Mucosa of descending colon (tissue), 3 donors: ENCODE results near the gene RALGPS1. TPM values are rescaled to one million over a fixed set of nuclear protein-coding genes. Genes with fewer than 3 reads are reported as not detected.

Experiments used
- ATAC-seq: fragments of 200-7000 bp; cut with Tn5 transposase; one replicate; pipeline ENCODE4 v1.9.1; 2020; ENCODE audit warnings: mild to moderate bottlenecking, moderate library complexity
- DNase-seq, 3 donors: peaks; one replicate each; pipeline ENCODE4 v3.0.0-alpha.2; 2020
- H3K36me3 ChIP-seq: fragments of 200-600 bp; one replicate; pipeline ENCODE4 v1.8.0; 2021; ENCODE audit warnings: low read depth, mild to moderate bottlenecking
- H3K4me1 ChIP-seq: fragments of 200-600 bp; one replicate; pipeline ENCODE4 v1.8.0; 2021; ENCODE audit warnings: low read depth, mild to moderate bottlenecking
- H3K4me3 ChIP-seq: fragments of 200-600 bp; one replicate; pipeline ENCODE4 v1.8.0; 2021; ENCODE audit warnings: mild to moderate bottlenecking
- H3K9me3 ChIP-seq: fragments of 200-600 bp; one replicate; pipeline ENCODE4 v1.8.0; 2021; ENCODE audit warnings: mild to moderate bottlenecking
- CTCF ChIP-seq: fragments of 200-600 bp; IDR thresholded peaks from one replicate; pipeline ENCODE4 v1.8.0; 2022; ENCODE audit warnings: antibody characterized with exemption, mild to moderate bottlenecking
- intact Hi-C, 2 donors: fragments of 100-400 bp; cut with DNase I in 1 of 2; cut with micrococcal nuclease in 1 of 2; formaldehyde crosslinking; loops; one replicate each; pipeline versions ENCODE4 v1.11.0 to v1.11.1; 2022; cut with DNase I, micrococcal nuclease
- total RNA-seq, 3 donors: library from RNA; stranded (reverse); fragmentation: NEBNext Ultra II Directional in 2 of 3; extraction: Animal tissue kit (Norgen Biotek cat#: 25700) in 2 of 3; gene quantifications; one replicate each; pipeline versions ENCODE4 v1.2.1 to v1.2.4, GENCODE V29; 2021 to 2023
- donor health status: DM: no; HTN: no; CAD: no; lungs with moderate emphysema.
- donor health status: DM: no; HTN: no; CAD: no.
- donor health status: DM: no; HTN: yes; CAD: no.

Gene RALGPS1
- total RNA-seq, 3 donors from 2014 or later = 31.3 to 55.4 (median 32.1) TPM

GRCh38 chr9:127074561-127075548 lies 160.3 kb downstream of the RALGPS1 start:
- intact Hi-C loops = no loop called here
- ATAC-seq = no peak
- Histone ChIP-seq H3K36me3 (no peaks in the 10 kb centered on the region), H3K9me3 (no peaks in the 10 kb centered on the region), H3K4me1 (no peaks in the 10 kb centered on the region), H3K4me3 (no peak overlapping the region)
- DNase-seq = no peak
- TF ChIP-seq CTCF = no peak

GRCh38 chr9:127075624-127076372 lies 161.2 kb downstream of the RALGPS1 start:
- no peak for TF ChIP-seq CTCF
- no peak for ATAC-seq
- no peak overlapping the region for H3K4me3 ChIP-seq
- no peak for DNase-seq
- H3K9me3 ChIP-seq = no peaks in the 10 kb centered on the region
- no peaks in the 10 kb centered on the region for H3K4me1 ChIP-seq
- H3K36me3 ChIP-seq = no peaks in the 10 kb centered on the region
- intact Hi-C loops = no loop called here

GRCh38 chr9:127076860-127077643 lies 162.5 kb downstream of the RALGPS1 start:
- DNase-seq = no peak
- no peak for TF ChIP-seq CTCF
- no peak for ATAC-seq
- Histone ChIP-seq H3K9me3 (no peaks in the 10 kb centered on the region), H3K4me1 (no peaks in the 10 kb centered on the region), H3K36me3 (no peaks in the 10 kb centered on the region), H3K4me3 (no peak overlapping the region)
- intact Hi-C loops = no loop called here

- ATAC-seq (no peak), DNase-seq (no peak)
- Histone ChIP-seq H3K9me3 (no peaks in the 10 kb centered on the region), H3K4me1 (no peaks in the 10 kb centered on the region), H3K4me3 (no peak overlapping the region), H3K36me3 (no peaks in the 10 kb centered on the region)
- intact Hi-C loops = no loop called here
- no peak for TF ChIP-seq CTCF
Observed at GRCh38 chr9:127077644-127077946, 163.0 kb downstream of the RALGPS1 start.

GRCh38 chr9:127078336-127078735 lies 163.8 kb downstream of the RALGPS1 start:
- no peak for TF ChIP-seq CTCF
- intact Hi-C loops = no loop called here
- DNase-seq = no peak
- ATAC-seq = no peak
- H3K9me3 ChIP-seq = no peaks in the 10 kb centered on the region
- no peak overlapping the region for H3K4me3 ChIP-seq
- H3K4me1 ChIP-seq = no peaks in the 10 kb centered on the region
- no peaks in the 10 kb centered on the region for H3K36me3 ChIP-seq
